NCI-H774 (cell line): ENCODE data around the gene ARPC2.
A peak's percentile ranks its signal among the peaks of the same experiment; 100 is the strongest.
"Not testable (repeated sequence)": the region's sequence is repeated elsewhere in the genome, so short reads cannot be mapped to it uniquely, and the experiment has no call there.

Experiments
- DNase-seq: peaks from one replicate; lab custom pipeline; 2025; lab: John Stamatoyannopoulos, UW

ARPC2 gene

DNA sequence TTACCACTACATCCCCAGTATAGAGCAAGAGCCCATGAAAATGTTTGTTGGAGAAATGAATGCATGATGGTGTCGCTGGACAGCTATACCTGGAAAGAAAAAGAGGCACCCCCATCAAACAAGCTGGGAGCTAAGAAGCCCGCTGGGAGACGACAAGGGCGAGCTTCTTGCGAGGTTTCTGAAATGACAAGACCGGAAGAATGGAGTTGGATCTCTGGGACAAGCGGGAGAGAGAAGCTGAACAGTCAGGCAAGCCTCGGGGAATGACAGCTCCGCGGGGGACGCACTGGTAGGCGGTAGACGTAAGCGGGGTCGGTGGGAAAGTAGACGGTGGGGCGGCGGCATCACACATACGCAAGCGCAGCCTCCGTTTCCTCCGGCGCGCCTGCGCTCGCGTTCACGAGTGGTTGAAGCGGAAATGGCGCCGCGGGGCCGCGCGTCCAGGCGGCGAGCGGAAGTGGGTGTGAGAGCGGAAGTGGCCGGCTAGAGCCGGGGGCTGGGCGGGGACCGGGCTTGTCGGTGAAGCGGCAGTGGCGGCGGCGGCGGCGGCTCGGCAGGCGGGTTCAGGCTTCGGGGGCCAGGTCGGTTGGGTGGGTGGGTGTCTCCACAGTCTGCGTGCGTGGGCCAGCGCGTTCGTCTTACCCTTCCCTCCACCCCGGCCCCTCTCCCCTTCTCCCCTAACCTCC lies at the start of gene ARPC2:
ARPC2 (plus strand) TSS at position 516 of the 686 bp plus-strand sequence. CDS start 282 bp downstream, outside the sequence.
- DNase-seq = peak; percentile 94

DNA sequence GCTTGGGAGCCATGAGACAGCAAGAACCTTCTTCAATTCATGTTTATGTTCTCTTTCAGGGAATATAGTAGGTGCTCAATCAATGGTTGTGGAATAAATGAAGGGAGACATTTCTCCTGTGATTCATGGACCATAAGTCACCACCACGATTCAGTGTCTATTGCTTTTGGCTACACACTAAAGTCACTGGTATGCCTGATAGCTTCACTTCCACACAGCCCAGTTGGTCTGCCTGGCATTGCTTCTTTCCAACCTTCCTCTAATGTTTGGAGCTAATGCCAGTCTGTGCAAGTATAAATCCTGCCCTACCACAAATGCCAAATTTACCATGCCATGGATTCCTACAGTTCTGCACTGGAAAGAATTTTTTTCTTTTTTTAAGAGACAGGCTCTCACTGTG lies 49.0 kb upstream of the ARPC2 start:
- DNase-seq = no peak

DNA sequence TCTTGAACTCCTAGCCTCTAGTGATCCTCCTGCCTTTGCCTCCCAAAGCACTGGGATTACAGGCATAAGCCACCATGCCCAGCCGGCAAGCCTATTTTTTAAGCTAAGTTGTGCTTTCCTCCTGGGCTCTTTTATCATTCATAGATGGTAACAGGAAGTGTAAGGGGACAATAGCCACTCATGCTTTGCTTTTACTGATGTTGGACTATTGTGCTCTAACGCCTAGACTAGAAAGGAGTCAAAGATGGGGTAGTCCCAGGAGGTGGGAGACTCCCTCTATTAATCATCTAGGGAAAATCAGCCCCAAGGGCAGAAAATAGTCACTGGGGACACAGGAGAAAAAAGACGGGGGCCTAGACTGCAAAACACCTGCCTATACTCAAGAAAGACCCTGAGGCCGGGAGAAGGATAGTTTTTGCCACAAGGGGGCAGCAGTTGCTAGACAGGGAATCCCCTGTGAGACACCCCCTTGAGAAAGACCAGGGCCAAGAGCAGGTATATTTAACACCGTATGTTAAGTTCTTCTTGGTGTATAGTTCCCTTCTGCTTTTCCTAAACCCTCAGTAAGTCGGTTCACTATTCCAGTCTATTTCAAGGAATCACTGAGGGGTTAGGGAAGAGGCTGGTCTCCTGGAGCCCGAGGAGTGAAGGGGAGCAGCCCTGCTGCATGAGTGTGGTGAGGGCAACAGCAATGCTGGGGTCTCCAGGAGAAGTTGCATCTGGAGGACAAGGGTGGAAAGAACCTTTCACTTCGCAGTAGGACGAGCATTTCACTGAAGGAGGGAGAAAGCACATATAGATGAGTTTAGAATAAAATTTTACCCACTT lies 48.1 kb upstream of the ARPC2 start:
- DNase-seq = no peak

DNA sequence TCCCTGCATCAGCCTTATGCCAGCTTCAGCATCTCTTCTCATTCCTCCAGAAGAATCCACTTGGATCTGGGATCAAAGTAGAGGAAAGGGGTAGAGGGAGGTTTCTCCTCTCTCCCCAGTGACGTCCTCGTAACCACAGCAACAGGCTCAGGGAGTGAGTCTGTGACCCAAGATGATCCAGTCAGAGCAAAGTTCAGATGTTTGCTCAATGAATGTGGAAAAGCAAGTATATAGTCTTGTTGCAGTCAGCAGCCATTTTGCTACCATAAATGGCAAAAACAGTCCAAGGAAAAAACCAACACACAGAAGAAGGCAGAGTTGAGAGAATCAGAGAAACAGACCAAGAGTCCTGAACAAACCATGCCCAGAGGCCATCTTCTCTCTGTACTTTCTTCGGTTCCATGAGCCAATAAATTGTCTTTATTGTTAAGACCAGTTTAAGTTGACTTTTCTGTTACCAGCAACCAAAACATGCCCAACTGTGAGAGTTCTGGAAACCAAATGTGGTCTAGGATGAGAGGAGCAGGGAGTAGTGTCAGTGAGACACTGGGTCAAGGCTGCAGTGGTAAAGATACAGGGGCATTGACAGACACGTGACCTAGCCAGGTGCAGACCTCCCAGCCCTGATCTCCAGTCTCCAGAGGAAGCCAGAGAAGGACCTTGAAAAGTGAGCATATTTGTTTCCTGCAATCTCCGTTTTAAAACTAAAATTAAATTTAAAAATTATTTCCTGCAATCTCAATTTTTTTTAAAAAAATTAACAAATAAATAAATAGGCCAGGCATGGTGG lies 47.0 kb upstream of the ARPC2 start:
- DNase-seq = no peak

DNA sequence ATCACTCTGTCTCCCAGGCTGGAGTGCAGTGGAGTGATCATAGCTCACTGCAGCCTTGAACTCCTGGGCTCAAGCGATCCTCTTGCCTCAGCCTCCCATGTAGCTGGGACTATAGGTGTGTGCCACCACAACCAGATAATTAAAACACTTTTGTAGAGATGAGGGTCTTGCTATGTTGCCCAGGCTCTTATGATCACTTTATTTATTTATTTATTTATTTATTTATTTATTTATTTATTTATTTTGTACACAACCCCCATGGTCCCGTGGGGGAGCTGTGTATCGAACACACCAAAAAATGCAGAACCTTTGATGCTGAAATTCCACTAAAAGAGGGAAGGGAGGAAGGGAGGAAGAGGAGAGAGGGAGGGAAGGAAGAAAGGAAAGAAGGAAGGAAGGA lies 45.2 kb upstream of the ARPC2 start:
- DNase-seq = not testable (repeated sequence)

DNA sequence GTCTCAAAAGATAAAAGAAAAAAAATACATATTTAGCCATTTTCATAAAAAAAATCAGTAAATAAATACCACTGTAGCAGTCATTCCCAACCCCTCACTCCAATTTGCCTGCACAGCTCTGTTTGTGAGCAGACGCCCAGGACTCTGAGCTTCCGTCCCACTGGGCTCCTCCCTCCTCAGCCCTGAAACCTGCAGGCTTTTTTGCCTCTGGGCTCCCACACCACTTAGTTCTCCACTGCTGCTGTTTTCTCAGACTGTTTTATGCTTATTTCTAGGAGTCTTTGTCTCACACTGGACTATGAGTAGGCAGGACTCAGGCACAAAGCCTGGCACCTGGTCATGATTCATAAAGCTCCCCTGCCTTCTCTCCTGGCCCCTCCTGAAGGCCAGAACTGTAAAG lies 44.1 kb upstream of the ARPC2 start:
- DNase-seq = no peak

DNA sequence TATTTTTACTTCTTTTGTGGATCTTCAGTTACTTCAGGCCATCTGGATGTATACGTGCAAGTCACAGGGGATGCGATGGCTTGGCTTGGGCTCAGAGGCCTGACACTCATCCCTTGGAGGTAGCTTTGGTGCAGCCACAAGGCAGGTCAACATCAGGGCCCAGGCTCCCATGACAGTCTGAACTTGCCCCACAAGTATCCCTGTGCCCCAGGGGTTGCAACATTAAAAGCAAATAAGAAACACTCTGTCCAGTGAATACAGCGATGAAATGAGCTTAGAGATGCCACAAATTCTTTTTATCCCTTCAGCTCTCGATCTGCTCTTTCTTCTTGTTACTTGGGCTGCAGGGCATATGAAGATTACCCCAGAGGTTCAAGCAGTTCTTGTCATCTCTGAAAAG lies 37.2 kb upstream of the ARPC2 start:
- no peak for DNase-seq

DNA sequence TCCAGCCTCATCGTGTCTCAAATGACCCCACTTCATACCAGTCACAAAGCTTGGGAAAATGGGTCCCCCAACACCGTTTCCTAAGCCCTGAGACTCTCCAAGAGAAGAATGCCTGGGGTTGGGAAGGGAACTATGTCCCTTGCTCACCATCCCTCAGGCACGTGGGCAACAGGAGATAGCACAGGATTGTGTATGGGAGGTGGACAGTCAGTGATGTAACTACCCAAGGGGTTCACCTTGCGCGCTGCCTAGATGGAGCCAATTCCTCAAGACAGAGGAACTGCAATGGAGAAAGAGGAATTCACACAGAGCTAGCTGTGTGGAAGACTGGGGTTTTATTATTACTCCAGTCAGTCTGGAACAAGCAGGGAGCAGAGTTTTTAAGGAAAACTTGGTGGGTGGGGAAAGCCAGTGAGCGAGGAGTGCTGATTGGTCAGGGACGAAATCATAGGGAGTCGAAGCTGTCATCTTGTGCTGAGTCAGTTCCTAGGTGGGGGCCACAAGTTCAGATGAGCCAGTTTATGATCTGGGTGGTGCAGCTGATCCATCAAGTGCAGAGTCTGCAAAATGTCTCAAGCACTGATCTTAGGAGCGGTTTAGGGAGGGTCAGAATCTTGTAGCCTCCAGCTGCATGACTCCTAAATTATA lies 36.4 kb upstream of the ARPC2 start:
- DNase-seq = no peak

DNA sequence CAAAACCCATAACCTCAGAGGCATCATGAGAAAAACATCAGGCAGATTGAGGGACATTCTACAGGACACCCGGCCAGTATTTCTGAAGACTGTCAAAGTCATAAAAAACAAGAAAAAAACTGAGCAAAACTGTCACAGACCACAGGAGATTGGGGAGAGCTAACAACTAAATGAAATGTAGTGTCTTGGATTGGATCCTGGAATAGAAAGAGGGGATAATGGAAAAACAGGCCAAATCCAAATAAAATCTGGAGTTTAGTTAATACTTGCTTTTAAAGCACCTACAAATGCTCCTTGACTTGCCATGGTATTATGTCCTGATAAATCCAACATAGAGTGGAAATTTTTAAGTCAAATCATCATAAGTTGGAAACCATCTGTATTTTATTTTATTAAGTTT lies 32.7 kb upstream of the ARPC2 start:
- no peak for DNase-seq

DNA sequence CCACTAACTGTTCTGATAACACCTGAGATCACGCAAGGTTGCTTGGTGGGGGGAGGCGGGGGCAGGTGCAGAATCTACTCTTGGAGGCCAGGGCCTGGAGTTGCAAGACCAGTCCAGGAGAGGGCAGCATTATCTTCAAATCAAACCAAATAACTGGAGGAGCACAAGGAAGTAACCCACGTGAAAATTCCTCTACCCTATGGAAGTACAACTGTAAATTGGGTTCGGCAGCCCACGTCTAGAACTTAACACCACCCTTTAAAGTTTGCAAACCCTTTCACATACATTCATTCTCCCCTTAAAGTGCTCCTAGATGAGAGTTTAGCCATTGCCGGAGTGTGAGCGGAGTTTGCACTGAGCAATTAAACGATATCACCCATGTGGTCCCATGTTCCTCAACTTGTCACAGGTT lies 30.6 kb upstream of the ARPC2 start:
- peak; percentile 29 for DNase-seq

DNA sequence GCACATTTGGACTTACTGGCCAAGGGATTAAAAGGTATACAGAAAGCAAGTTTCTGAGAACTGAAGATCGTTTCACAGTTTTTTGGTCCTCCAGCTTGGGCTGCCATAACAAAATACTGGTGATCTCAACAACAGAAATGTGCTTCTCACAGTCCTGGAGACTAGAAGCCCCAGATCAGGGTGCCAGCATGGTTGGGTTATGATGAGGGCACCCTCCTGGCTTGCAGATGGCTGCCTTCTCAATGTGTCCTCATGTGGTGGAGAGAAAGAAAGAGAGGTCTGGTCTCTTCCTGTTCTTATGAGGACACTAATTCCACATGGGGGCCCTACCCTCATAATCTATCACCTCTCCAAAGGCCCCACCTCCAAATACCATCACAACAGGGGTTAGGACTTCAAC lies 30.1 kb upstream of the ARPC2 start:
- DNase-seq = no peak

DNA sequence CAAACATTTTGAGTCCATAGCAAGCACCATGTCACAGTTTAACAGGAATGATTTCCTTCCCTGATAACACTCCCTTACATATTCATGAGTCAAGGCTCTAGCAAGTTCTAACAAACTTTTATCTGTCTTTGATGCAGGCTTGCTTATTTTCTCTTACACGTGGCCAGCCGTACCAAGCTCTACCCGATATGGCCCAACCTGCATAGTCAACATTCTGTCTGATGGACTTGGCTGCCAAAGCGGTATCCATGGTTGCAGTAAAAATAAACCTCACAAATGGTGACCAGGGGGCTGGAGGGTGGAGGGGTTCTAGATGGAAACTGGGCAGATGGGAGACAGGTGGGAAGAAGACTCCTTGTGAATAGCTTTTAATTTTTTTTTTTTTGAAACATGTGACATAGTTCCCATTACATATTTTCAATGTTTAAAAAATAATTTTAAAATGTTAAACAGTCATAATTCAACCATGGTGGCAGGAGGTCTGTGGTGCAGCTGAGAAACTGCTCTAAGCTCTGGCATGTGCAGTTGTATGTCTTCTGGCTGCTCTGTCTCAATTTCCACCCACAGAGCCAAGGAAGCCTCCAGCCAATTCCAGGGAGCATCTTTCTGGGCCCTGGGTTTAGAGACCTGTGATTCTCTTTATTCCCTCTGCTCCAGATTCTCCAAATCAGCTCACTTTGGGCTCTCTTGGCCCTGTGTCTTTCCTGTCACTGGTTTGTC lies 29.5 kb upstream of the ARPC2 start:
- no peak for DNase-seq

DNA sequence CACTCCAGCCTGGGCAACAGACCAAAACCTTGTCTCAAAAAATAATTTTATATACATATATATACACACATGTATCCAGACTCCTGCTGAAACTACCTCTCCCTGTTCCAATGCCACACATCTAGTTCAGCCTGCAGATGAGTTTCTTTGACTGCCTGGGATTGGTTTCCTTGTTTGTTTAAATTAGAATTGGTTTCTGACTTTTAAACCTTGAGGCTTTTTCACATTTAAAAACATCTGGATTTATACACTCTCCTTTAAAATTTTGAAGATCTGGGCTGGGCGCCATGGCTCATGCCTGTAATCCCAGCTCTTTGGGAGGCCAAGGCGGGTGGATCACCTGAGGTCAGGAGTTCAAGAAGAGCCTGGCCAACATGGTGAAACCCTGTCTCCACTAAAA lies 28.5 kb upstream of the ARPC2 start:
- no peak for DNase-seq

DNA sequence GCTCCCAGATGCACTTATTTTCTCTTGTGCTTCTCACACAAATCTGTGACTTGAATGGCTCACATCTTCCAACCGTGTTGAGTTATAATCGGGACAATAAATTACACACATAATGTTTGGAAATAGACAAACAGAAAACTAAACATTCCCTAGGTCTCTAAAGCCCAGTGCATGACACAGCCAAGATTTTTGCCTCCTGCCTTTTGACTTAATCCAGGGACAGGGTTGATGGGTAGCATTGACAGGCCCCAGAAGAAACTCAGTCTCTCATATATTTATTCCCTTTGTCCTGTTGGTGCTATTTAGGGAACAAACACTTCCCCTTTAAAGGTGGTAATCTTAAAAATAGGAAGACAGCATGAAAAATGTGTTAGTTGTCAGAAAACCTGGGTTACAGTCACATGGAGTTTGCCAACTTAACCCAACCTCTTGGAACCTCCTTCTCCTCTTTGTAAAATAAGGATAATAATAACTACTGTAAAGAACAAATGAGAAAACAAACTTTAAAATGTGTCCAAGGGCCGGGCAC lies 24.0 kb upstream of the ARPC2 start:
- DNase-seq = no peak

DNA sequence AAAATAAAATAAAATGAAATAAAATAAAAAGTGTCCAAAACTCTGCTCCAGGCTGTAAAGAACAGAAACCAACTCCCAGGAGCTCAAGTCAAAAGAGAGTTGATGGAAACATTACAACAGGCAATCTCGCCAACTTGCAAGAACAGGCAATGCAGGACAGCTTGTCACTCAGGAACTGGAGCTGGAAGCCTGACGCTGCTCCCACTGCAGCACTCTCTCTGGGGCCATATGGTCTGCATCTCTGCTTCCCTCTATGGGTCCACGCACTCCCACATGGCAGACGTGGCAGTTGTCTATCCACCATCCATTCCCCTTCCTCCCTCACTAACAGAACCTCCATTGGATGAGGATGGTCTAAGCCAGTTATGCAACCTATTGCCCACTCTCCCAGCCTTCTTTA lies 23.3 kb upstream of the ARPC2 start:
- no peak for DNase-seq

DNA sequence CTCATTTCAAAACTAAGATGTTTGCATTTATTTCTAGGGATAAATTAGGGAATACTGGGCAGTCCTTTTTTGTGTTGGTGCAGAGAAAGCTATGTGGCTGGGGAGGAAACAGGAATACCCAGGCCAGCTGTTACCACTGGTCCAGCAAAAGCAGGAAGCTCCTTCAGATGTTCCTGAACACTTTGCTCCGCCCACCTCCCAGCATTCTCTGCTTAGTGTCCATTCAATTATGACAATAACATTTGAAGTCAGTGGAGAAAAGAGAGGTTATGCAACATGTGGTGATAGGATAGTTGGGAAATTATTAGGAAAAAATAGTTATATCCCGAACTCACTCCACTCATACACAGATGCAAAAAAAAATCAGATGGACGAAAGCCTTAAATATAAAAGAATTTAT lies 22.1 kb upstream of the ARPC2 start:
- no peak for DNase-seq

DNA sequence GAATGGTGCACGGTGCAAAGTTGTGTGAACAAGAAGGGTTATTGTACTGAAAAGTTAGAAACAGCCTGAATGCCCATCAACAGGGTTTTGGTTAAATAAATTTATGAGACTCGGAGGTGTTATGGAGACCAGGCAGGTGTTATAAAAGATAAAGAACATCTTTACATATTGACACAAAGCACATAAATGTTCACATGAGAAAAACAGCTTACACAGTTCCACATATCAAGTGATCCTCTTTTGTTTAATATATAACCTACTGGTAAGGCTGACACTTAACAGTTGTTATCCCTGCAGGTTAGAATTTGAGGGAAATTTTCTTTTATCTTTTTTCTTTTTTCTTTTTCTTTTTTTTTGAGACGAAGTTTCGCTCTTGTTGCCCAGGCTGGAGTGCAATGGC lies 20.0 kb upstream of the ARPC2 start:
- no peak for DNase-seq

DNA sequence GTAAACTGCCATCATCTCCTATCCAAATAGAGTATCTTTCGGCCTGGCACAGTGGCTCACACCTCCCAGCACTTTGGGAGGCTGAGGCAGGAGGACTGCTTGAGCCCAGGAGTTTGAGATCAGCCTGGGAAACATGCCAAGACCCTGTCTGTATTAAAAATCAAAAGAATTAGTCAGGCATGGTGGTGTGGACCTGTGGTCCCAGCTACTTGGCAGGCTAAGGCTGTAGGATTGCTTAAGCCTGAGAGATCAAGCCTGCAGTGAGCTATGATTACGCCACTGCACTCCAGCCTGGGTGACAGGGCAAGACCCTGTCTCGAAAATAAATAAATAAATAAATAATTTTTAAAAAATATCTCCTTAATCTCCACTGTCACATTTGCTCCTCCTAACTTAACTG lies 14.7 kb upstream of the ARPC2 start:
- DNase-seq = no peak

DNA sequence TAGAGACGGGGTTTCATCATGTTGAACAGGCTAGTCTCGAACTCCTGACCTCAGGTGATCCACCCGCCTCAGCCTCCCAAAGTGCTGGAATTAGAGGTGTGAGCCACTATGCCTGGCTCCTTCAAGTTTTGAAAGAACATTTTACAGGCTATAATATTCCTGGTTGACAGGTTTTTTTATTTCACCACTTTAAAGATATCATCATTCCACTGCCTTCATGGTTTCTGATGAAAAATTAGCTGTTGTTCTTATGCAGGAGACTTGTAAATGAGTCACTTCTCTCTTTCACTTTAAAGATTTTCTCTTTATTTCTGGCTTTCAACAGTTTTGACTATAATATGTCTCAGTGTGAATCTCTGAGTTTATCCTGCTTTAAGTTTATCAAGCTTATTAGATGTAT lies 7.9 kb upstream of the ARPC2 start:
- DNase-seq = no peak

DNA sequence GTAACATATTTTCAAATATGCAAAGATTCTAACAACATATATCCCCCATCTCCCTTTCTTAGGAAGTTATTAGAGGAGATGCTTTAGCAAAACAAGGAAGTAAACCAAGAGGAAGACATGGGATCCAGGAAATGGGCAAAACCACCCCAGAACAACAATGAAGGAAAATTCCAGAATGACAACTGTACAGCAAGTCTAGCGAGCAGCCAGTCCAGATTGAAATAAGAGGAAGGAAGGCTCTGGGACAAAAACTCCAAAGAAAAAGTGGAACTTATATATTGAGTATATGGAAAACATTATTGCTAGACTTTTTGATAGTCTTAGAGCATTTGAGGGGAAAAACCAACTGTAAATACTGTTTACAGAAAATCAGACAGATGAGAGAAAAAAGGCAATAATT lies 2.9 kb upstream of the ARPC2 start:
- DNase-seq = no peak

DNA sequence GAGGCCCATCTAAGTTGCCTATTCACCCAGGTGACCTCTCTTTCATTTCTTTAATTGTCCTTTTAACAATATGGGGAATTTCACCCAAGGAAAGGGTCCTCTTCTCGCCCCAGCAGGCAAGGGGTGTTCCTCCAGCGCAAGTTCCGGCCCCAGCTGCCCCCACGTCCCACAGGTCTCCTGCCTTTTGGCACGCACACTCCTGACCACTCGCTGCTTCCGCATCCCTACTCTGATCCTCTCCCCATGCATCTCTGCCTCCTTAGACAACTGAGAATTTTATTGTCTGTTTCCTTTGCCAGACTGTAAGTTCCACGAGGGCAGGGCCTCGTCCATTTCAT lies 684 bp upstream of the ARPC2 start:
- DNase-seq = no peak
